ENCODE data around the gene FAM135A. TPM values are rescaled to one million over a fixed set of nuclear protein-coding genes. Genes with fewer than 3 reads are reported as not detected.

Gene FAM135A
- total and polyA plus RNA-seq, 9 of the 15 experiments (the other 6 are each of a cell fraction or from before 2014, with no cell fraction given), result 7.4 to 32.9 (median 19.2) TPM

- TF ChIP-seq BCLAF1 (IDR thresholded peaks at IDR 0.05; ENCODE audit: borderline replicate concordance in 1 of 2, control insufficient read depth in 1 of 2, low read depth in 2 of 2, low read length in 1 of 2), result peak in 1 of 2 experiments; percentile 52; a peak in 1 of 4 replicates
- TF ChIP-seq MTA3 (IDR thresholded peaks at IDR 0.05; ENCODE audit: borderline replicate concordance), result peak; percentile 99
- TF ChIP-seq MITF (IDR thresholded peaks at IDR 0.05), result peak; percentile 57; the same call in 1 of the 2 replicates
- 0 out of 2 replicates have a peak, but pooled peaks have one; percentile 86 for TF ChIP-seq NR1H2 (CRISPR knock-in tag; IDR thresholded peaks at IDR 0.05)
- TF ChIP-seq NUFIP1 (IDR thresholded peaks at IDR 0.05; ENCODE audit: partially characterized antibody), result no peak
- peak; percentile 66 for TF ChIP-seq RB1 (IDR thresholded peaks at IDR 0.05; ENCODE audit: low read depth)
- no peak for TF ChIP-seq PURB (CRISPR knock-in tag; IDR thresholded peaks at IDR 0.05; ENCODE audit: low read depth)
- no peak for TF ChIP-seq ZNF274 (IDR thresholded peaks at IDR 0.05; ENCODE audit: borderline replicate concordance, low read depth, low read length)
- TF ChIP-seq EZH2 (IDR thresholded peaks at IDR 0.05; ENCODE audit: borderline replicate concordance, low read depth, low read length), result no peak
- peak; percentile 82 for TF ChIP-seq ZNF589 (CRISPR knock-in tag; IDR thresholded peaks at IDR 0.05; ENCODE audit: low read depth)
- TF ChIP-seq E4F1 (CRISPR knock-in tag; IDR thresholded peaks at IDR 0.05; ENCODE audit: borderline replicate concordance), result no peak
- TF ChIP-seq LCOR (CRISPR knock-in tag; IDR thresholded peaks at IDR 0.05), result peak; percentile 93
- no peak for TF ChIP-seq HNRNPK (IDR thresholded peaks at IDR 0.05; ENCODE audit: low read depth, low read length, poor library complexity, severe bottlenecking)
- no peak for TF ChIP-seq ZNF699 (CRISPR knock-in tag; IDR thresholded peaks at IDR 0.05; ENCODE audit: insufficient replicate concordance)
- peak; percentile 76 for TF ChIP-seq ZBTB12 (CRISPR knock-in tag; IDR thresholded peaks at IDR 0.05)
- no peak for TF ChIP-seq ZNF134 (CRISPR knock-in tag; conservative IDR thresholded peaks at IDR 0.05)
- TF ChIP-seq PKNOX1 (IDR thresholded peaks at IDR 0.05), result peak; percentile 38
- TF ChIP-seq ZNF3 (CRISPR knock-in tag; IDR thresholded peaks at IDR 0.05), result no peak
Observed at GRCh38 chr6:70394518-70395300, 18.6 kb upstream of the FAM135A start (continued).
